Mucosa of descending colon (tissue), 3 donors: ENCODE data around the gene CDC23. TPM values are rescaled to one million over a fixed set of nuclear protein-coding genes. Genes with fewer than 3 reads are reported as not detected.
"Not testable (repeated sequence)": the region's sequence is repeated elsewhere in the genome, so short reads cannot be mapped to it uniquely, and the experiment has no call there.

Experiments
- ATAC-seq: fragments of 200-7000 bp; cut with Tn5 transposase; one replicate; pipeline ENCODE4 v1.9.1; 2020; ENCODE audit warnings: mild to moderate bottlenecking, moderate library complexity
- DNase-seq, 3 donors: peaks; one replicate each; pipeline ENCODE4 v3.0.0-alpha.2; 2020
- H3K36me3 ChIP-seq: fragments of 200-600 bp; one replicate; pipeline ENCODE4 v1.8.0; 2021; ENCODE audit warnings: low read depth, mild to moderate bottlenecking
- H3K4me1 ChIP-seq: fragments of 200-600 bp; one replicate; pipeline ENCODE4 v1.8.0; 2021; ENCODE audit warnings: low read depth, mild to moderate bottlenecking
- H3K4me3 ChIP-seq: fragments of 200-600 bp; one replicate; pipeline ENCODE4 v1.8.0; 2021; ENCODE audit warnings: mild to moderate bottlenecking
- H3K9me3 ChIP-seq: fragments of 200-600 bp; one replicate; pipeline ENCODE4 v1.8.0; 2021; ENCODE audit warnings: mild to moderate bottlenecking
- CTCF ChIP-seq: fragments of 200-600 bp; IDR thresholded peaks from one replicate; pipeline ENCODE4 v1.8.0; 2022; ENCODE audit warnings: antibody characterized with exemption, mild to moderate bottlenecking
- intact Hi-C, 2 donors: fragments of 100-400 bp; cut with DNase I in 1 of 2; cut with micrococcal nuclease in 1 of 2; formaldehyde crosslinking; loops; one replicate each; pipeline versions ENCODE4 v1.11.0 to v1.11.1; 2022; cut with DNase I, micrococcal nuclease
- total RNA-seq, 3 donors: library from RNA; stranded (reverse); fragmentation: NEBNext Ultra II Directional in 2 of 3; extraction: Animal tissue kit (Norgen Biotek cat#: 25700) in 2 of 3; gene quantifications; one replicate each; pipeline versions ENCODE4 v1.2.1 to v1.2.4, GENCODE V29; 2021 to 2023
- donor health status: DM: no; HTN: no; CAD: no; lungs with moderate emphysema.
- donor health status: DM: no; HTN: no; CAD: no.
- donor health status: DM: no; HTN: yes; CAD: no.

Gene CDC23
- total RNA-seq, 3 donors from 2014 or later = 19.3 to 22.2 (median 21.9) TPM

- H3K4me1 ChIP-seq = no peaks in the 10 kb centered on the region
- H3K9me3 ChIP-seq = no peaks in the 10 kb centered on the region
- peaks cover 5% of the 10 kb centered on the region for H3K36me3 ChIP-seq
- DNase-seq (no peak), ATAC-seq (no peak)
- intact Hi-C loops = no loop called here
- no peak for TF ChIP-seq CTCF
- H3K4me3 ChIP-seq = no peak overlapping the region
Observed at GRCh38 chr5:138157626-138158025, 55.5 kb downstream of the CDC23 start.

DNA sequence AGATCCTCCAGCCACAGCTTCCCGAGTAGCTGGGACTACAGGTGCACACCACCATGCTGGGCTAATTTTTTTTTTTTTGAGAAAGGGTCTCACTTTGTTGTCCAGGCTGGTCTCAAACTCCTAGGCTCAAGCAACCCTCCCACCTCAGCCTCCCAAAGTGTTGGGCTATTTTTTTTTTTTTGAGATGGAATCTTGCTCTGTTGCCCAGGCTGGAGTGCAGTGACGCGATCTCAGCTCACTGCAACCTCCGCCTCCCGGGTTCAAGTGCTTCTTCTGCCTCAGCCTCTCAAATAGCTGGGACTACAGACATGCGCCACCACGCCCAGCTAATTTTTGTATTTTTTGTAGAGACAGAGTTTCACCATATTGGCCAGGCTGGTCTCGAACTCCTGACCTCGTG lies 57.1 kb downstream of the CDC23 start:
- ATAC-seq, H3K4me1 ChIP-seq, DNase-seq, H3K9me3 ChIP-seq, intact Hi-C loops, H3K4me3 ChIP-seq, H3K36me3 ChIP-seq: not testable (repeated sequence)

GRCh38 chr5:138149530-138149929 lies 63.6 kb downstream of the CDC23 start:
- no peak for DNase-seq
- no peak for ATAC-seq
- intact Hi-C loops = no loop called here
- no peak for TF ChIP-seq CTCF
- Histone ChIP-seq H3K9me3 (no peaks in the 10 kb centered on the region), H3K4me1 (no peaks in the 10 kb centered on the region), H3K36me3 (no peaks in the 10 kb centered on the region), H3K4me3 (no peak overlapping the region)

DNA sequence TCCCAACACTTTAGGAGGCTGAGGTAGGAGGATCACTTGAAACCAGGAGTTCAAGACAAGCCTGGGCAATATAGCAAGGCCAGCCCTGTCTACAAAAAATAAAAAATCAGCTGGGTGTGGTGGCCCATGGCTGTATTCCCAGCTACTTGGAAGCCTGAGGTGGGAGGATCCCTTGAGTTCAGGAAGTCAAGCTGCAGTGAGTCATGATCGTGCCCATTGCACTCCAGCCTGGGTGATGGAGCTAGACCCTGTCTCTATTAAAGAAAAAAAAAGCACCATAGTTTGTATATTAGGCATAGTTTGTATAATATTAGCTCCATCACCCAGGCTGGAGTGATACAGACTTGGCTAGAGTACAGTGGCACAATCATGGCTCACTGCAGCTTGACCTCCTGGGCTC lies 64.3 kb downstream of the CDC23 start:
- ATAC-seq (peak; percentile 94), DNase-seq (peak in 2 of 3 donors; percentile 25 to 37)
- Histone ChIP-seq H3K36me3 (no peaks in the 10 kb centered on the region), H3K4me1 (no peaks in the 10 kb centered on the region), H3K4me3 (no peak overlapping the region), H3K9me3 (no peaks in the 10 kb centered on the region)
- no peak for TF ChIP-seq CTCF
- intact Hi-C loops = no loop called here

DNA sequence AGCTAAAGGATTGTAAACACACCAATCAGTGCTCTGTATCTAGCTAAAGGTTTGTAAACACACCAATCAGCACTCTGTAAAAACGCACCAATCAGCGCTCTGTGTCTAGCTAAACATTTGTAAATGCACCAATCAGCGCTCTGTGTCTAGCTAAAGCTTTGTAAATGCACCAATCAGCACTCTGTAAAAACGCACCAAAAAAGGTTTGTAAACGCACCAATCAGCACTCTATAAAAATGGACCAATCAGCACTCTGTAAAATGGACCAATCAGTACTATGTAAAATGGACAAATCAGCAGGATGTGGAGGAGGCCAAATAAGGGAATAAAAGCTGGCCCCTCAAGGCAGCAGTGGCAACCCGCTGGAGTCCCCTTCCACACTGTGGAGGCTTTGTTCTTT lies 69.5 kb downstream of the CDC23 start:
- H3K4me1 ChIP-seq, H3K4me3 ChIP-seq, H3K9me3 ChIP-seq, DNase-seq, intact Hi-C loops, ATAC-seq, H3K36me3 ChIP-seq: not testable (repeated sequence)

- Histone ChIP-seq H3K4me1 (no peaks in the 10 kb centered on the region), H3K4me3 (no peak overlapping the region), H3K36me3 (no peaks in the 10 kb centered on the region), H3K9me3 (no peaks in the 10 kb centered on the region)
- ATAC-seq = no peak
- intact Hi-C loops = no loop called here
- no peak for DNase-seq
- no peak for TF ChIP-seq CTCF
Observed at GRCh38 chr5:138141734-138142133, 71.4 kb downstream of the CDC23 start.

GRCh38 chr5:138140268-138140667 lies 72.9 kb downstream of the CDC23 start:
- TF ChIP-seq CTCF = no peak
- intact Hi-C loops = no loop called here
- H3K4me3 ChIP-seq = no peak overlapping the region
- H3K4me1 ChIP-seq = no peaks in the 10 kb centered on the region
- no peaks in the 10 kb centered on the region for H3K9me3 ChIP-seq
- no peaks in the 10 kb centered on the region for H3K36me3 ChIP-seq
- DNase-seq (no peak), ATAC-seq (no peak)
